GM23248 (cell line): ENCODE data around the gene GOLGA2.

ENCODE experiments used
- EZH2 ChIP-seq: fragments of 200-600 bp; sonication (generic); IDR thresholded peaks from 2 replicates; pipeline ENCODE4 v1.6.1; 2018; ENCODE audit warnings: antibody characterized with exemption, mild to moderate bottlenecking; ENCODE audit not compliant: insufficient read depth, poor library complexity, severe bottlenecking
- EZH2phosphoT487 ChIP-seq: fragments of 200-600 bp; sonication (generic); IDR thresholded peaks from 2 replicates; pipeline ENCODE4 v1.6.1; 2018; ENCODE audit warnings: antibody characterized with exemption, moderate library complexity, mild to moderate bottlenecking, low read depth; ENCODE audit not compliant: insufficient read depth

- TF ChIP-seq EZH2phosphoT487 = no peak
- TF ChIP-seq EZH2 = no peak
Observed at GRCh38 chr9:128208946-128209669, 66.7 kb downstream of the GOLGA2 start.
